ENCODE measurements around the gene KIFBP. TPM values are rescaled to one million over a fixed set of nuclear protein-coding genes. Genes with fewer than 3 reads are reported as not detected.

The KIFBP gene
- total and polyA plus RNA-seq, 9 of the 15 experiments (the other 6 are each of a cell fraction or from before 2014, with no cell fraction given), result 5.6 to 23.2 (median 14.8) TPM

- TF ChIP-seq, protein P1, sequence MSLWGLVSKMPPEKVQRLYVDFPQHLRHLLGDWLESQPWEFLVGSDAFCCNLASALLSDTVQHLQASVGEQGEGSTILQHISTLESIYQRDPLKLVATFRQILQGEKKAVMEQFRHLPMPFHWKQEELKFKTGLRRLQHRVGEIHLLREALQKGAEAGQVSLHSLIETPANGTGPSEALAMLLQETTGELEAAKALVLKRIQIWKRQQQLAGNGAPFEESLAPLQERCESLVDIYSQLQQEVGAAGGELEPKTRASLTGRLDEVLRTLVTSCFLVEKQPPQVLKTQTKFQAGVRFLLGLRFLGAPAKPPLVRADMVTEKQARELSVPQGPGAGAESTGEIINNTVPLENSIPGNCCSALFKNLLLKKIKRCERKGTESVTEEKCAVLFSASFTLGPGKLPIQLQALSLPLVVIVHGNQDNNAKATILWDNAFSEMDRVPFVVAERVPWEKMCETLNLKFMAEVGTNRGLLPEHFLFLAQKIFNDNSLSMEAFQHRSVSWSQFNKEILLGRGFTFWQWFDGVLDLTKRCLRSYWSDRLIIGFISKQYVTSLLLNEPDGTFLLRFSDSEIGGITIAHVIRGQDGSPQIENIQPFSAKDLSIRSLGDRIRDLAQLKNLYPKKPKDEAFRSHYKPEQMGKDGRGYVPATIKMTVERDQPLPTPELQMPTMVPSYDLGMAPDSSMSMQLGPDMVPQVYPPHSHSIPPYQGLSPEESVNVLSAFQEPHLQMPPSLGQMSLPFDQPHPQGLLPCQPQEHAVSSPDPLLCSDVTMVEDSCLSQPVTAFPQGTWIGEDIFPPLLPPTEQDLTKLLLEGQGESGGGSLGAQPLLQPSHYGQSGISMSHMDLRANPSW (CRISPR knock-in tag; IDR thresholded peaks at IDR 0.05), result peak; percentile 79
- TF ChIP-seq ZNF444 (CRISPR knock-in tag; IDR thresholded peaks at IDR 0.05), result no peak
- TF ChIP-seq MAZ (CRISPR knock-in tag; conservative IDR thresholded peaks at IDR 0.05 in 1 of 2, IDR thresholded peaks at IDR 0.05 in 1 of 2), result no peak; a peak in 1 of 4 replicates
- peak; percentile 91 for TF ChIP-seq MED1 (CRISPR knock-in tag; IDR thresholded peaks at IDR 0.05; ENCODE audit: borderline replicate concordance)
- TF ChIP-seq, protein P2, sequence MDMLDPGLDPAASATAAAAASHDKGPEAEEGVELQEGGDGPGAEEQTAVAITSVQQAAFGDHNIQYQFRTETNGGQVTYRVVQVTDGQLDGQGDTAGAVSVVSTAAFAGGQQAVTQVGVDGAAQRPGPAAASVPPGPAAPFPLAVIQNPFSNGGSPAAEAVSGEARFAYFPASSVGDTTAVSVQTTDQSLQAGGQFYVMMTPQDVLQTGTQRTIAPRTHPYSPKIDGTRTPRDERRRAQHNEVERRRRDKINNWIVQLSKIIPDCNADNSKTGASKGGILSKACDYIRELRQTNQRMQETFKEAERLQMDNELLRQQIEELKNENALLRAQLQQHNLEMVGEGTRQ (CRISPR knock-in tag; IDR thresholded peaks at IDR 0.05), result no peak
- TF ChIP-seq STAG1 (CRISPR knock-in tag; IDR thresholded peaks at IDR 0.05; ENCODE audit: borderline replicate concordance), result peak; percentile 63
- no peak for TF ChIP-seq CHCHD3 (CRISPR knock-in tag; IDR thresholded peaks at IDR 0.05)
- TF ChIP-seq PHF20 (IDR thresholded peaks at IDR 0.05; ENCODE audit: partially characterized antibody), result peak; percentile 99
- peak; percentile 99 for TF ChIP-seq SAP30 (IDR thresholded peaks at IDR 0.05; ENCODE audit: borderline replicate concordance, insufficient read depth, low read depth, low read length, poor library complexity, severe bottlenecking)
- TF ChIP-seq ZNF518B (CRISPR knock-in tag; IDR thresholded peaks at IDR 0.05), result no peak
Observed at GRCh38 chr10:68955832-68956532, 32.6 kb upstream of the KIFBP start, which contains the start of gene DDX21 (continued).

All from K562 (cell line).